Activated CD4-positive, alpha-beta T cell treated with anti-CD3 and anti-CD28 coated beads for 4 hours (primary cell): ENCODE results near the gene TXNRD2.
"Not testable (repeated sequence)": the region's sequence is repeated elsewhere in the genome, so short reads cannot be mapped to it uniquely, and the experiment has no call there.

Experiments used
- DNase-seq, 2 donors: peaks; one replicate each; pipeline ENCODE4 v3.0.0-alpha.2; 2020

TXNRD2 gene

GRCh38 chr22:19885841-19886592, 55.6 kb downstream of the TXNRD2 start:
- DNase-seq: no peak

DNA sequence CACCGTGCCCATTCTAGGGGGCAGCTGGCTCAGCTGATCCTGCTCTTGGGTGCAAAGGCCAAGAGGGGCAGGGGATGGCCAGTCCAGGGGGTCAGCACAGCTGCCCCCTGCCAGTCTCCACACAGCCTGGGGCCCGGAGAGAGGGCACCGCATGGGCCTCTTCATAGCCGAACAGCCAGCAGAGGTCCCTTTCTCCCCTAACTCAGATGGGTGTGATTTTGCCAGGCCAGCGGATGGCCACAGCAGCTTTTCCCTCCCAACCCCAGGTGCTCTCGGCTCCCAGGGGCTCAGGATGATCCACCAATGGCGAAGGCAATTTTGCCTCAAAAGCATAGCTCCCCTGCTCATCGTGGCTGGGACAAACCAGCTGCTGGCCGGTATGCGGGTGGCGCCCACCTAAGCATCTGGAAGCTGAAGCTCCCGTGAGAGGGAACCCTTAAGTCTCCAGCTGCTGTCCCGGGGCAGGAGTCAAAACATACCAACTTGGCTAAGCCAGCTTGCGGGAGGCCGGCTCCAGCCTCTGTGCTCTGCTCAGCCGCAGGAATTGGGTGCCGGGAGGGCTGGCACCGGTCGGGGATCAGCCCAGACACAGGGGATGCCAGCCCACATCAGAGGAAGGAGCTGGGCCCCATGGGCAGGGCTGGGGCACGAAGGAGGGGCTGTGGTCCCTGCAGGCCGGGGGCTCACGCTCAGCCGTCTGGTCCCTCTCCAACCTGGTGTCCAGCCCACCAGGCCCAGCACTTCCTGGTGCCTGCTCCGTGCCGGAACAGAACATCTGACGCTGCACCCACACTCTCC, 56.5 kb downstream of the TXNRD2 start:
- DNase-seq: no peak

GRCh38 chr22:19884161-19884953, 57.3 kb downstream of the TXNRD2 start:
- DNase-seq: no peak

- not testable (repeated sequence) for DNase-seq
Measured at GRCh38 chr22:19883446-19883845, 58.2 kb downstream of the TXNRD2 start.

DNA sequence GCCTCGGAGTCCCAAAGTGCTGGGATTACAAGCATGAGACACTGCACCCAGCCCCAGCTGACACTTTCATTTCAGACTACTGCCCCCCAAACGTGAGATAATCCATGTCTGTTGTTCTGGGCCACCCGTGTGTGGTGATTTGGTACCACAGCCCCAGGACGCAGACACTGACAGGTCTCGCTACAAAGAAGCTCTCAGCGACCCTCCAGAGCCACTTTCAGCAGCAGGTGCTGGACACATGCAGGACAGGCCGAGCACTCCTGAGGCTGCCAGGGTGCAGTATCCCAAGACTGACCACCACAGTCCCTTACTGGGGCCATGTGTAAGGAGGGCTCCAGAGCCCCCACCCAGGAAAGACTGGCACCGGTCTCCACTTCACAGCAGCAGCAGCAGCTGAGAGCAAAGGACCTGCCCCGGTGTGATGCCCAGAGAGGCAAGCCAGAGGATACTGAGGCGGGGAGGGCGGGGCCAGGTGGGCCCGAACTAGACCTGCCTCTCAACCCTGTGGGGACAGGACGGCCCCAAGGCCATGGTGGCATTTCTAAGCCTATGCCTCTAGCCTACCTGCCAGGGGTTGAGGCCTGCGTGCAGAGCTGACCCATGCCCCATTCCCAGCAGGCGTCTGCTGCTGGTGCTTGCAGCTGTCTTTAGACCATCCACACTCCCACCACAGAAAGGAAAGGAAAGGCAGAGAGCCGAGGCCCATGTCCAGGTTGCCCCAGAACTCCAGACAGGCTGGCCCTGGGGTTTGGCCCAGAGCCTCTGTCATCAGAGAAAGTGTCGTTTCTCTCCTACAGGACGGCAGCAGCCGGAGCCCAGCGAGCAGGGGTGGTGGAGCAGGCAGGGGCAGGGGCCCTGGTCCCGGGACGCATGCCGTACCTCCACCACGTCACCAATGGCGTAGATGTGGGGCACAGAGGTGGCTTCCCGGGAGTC, 58.9 kb downstream of the TXNRD2 start:
- DNase-seq: no peak

DNA sequence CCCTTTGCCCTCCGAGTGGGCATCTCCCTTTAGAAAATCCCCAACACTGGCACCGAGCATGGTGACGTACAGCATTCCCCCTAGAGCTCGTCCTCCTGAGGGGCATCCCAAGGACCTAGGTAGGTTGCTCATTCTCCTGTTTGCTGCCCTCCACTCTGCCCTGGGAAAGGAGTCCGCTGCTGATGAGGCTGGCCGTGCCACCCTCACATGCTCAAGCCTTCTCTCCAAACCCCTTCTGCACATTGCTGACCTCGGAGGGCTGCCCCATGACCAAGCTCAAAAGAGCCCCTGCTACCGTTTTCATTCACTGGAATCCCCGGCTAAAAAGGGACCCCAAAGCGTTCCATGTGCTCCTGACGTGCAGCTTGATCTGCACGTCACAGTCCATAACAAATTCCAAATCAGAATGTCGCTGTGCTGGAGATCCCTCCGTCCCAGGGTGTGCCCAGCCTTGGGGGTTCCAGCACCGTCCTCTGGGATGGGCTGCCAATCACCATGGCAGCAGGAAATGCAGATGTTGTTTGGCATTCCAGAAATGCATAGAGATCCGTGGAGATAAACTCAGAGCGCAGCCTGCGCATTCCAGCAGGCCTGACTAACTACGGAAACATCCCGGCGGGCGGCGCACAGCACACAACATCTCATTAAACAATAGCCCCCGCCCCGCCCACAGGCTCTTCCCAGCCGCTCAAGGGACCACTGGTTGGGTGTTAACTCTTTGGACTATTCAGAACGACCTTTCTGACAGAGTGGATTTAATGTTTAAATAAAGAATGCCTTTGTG, 60.6 kb downstream of the TXNRD2 start:
- no peak for DNase-seq

- no peak for DNase-seq
Measured at GRCh38 chr22:19879992-19880785, 61.4 kb downstream of the TXNRD2 start.

DNA sequence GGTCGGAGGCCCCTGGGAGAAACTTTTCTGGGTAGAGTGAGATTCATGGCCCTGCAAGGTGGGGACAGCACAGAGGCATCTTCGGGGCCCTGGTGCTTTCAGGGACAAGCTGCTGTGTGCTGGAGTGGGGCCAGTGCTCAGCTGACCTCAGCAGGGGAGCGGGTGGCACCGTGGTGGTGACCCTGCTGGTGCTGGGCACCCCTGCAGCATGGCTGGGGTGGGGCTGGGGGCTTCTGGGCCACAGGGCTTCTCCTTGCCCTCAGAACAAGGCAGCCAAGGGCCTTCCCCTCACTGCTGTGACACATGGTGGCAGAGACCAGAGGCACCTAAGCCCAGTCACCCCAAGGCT, 62.0 kb downstream of the TXNRD2 start:
- DNase-seq: no peak

DNA sequence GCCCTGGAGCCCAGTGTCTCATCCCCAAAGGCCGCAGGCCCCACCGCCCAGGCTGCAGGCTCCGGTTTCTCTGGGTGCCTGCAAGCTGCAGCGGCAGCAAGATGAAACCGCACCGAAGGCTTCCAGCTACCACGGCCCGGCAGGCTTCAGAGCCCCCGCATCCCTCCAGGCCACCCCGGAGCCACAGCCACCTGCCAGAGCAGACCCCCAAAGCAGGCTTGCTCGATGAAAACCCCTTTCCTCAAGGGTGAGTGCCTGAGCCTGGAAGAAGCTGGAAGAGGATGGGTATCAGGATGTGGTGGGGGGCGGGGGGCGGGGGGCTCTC, 62.4 kb downstream of the TXNRD2 start:
- DNase-seq: no peak

- no peak for DNase-seq
Measured at GRCh38 chr22:19878461-19879245, 63.0 kb downstream of the TXNRD2 start.

- no peak for DNase-seq
Measured at GRCh38 chr22:19877626-19878339, 63.8 kb downstream of the TXNRD2 start.

GRCh38 chr22:19876941-19877625, 64.5 kb downstream of the TXNRD2 start:
- DNase-seq: no peak

DNA sequence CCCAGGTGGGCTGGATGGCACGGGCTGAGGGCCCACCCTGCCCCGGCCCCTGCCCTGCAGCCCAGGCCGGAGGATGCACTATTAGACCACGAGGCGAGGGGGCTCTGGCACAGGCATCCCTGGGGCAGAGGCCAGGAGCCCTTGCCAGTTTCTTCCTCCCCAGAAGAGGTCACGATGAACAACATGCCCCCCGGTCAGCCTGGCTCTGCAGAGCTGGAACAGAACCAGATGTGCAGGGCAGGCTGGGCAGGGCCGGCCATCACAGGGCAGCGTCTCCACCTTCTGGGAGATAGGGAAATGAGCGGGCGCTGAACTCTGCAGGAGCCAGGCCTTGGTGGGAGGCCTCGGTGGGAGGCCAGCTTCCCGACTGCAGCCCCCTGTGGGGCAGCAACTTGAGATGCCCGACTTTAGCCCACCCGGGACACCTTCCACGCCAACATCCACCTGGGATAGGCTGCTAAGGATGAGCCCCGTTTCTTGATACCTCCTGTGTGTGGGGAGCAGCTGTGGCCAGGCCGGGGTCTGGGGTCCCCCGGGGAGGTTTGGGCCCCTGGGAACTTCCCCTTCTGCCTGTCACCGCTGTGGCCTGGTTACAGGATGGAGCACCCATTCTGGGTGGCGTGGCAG, 65.2 kb downstream of the TXNRD2 start:
- DNase-seq: no peak

DNA sequence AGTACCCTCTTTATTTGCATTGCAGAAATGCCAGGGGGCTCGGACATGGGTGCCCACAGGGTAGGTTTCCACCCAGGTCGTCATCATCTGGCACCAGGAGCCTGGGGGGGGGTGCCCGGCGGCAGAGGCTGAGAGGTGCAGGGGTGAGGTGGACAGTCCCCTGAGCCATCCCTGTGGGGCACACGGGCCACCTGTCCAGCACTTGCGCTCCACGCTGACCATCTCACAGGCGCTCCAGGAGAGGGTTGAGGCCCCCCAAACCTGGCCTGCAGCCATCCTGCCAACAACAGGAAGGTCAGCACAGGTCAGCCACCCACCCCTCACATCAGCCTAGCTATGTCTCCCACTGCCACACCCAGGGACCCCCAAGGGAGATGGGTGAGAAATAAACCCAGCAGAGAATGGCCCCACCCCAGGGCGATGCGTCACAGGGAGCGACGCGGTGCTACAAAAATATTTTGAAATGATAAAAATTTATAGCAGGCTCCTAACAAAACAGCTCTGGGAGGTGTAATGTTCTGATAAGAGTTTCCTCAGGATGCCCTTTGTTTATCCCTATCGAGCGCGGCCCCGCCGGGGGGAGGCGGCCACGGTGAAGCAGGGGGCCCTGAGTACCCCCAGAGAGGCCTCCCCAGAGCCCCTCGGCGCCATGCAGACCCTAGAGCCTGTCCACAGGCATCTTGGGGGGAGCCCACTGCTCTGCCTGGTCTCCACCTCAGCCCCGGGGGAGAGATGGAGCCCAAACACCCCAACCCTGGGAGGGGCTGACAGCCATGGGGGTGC, 65.9 kb downstream of the TXNRD2 start:
- DNase-seq: no peak

- no peak for DNase-seq
Measured at GRCh38 chr22:19875061-19875530, 66.5 kb downstream of the TXNRD2 start.

DNA sequence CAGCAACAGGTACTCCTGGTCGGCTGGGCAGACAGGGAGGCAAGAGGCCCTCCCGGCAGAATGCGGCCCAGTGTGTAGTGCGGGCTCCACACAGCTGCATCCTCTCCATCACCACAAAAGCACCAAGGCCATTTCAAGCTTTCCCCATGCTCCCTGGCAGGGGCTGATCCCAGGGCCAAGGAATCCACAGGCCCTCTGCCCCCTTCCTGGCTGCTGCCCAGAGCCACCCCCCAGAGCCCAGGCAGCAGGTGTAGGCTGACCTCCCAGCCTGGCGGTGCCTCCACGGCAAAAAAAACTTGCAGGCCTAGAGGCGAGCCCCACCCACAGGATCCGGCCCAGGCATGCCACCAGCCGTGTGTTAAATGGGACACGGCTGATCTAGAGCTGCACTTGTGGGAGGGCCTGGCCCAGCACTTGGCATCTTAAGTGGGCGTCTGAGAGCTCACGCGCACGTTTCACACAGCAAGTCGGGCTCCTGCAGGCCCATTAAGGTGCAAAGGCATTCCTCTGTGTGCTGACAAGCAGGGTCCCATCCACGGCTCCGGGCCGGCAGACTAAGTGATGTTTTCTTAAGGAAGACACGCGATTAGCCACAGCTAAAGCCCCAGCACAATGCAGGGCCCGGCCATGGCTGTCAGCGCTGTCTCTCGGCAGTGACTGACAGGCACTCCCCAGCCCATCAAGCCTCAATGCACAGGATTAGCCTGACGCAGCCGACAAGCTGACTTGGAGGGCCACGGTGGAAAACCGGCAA, 67.1 kb downstream of the TXNRD2 start:
- peak; percentile 32 to 46 for DNase-seq

DNA sequence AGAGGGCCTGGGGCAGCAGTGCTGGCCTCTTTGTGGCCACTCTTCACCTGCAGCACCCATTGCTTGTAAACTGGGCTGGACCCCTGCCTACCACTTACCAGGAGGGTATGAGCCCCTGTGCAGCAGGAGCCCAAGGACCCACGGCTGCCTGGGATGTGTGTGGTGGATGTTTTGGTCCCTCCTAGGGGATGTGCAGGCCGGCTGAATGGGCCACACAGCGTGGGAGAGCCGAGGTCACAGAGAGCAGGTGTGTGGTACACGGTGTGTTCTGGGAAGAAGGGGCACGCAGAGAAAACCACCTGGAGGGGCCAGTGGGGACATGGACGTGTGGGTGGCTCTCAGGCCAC, 67.7 kb downstream of the TXNRD2 start:
- no peak for DNase-seq
